Activated CD4-positive, alpha-beta memory T cell treated with anti-CD3 and anti-CD28 coated beads for 36 hours (primary cell): ENCODE results near the gene FBH1. TPM values are rescaled to one million over a fixed set of nuclear protein-coding genes. Genes with fewer than 3 reads are reported as not detected.
"Not testable (repeated sequence)": the region's sequence is repeated elsewhere in the genome, so short reads cannot be mapped to it uniquely, and the experiment has no call there.

ENCODE experiments used
- CTCF ChIA-PET: fragments of 350-600 bp; sonication (Branson Sonifier 250); formaldehyde crosslinking; loops from one replicate; lab custom pipeline; 2021; ENCODE audit warnings: antibody characterized with exemption, inconsistent platforms; lab: Charles Lee
- POLR2A ChIA-PET: fragments of 350-600 bp; sonication (Branson Sonifier 250); formaldehyde crosslinking; loops from one replicate; lab custom pipeline; 2021; ENCODE audit warnings: antibody characterized with exemption; lab: Charles Lee
- DNase-seq: peaks from one replicate; pipeline ENCODE4 v3.0.0-alpha.2; 2020
- H3K27ac Mint-ChIP-seq: one replicate; pipeline ENCODE4 v1.8.0; 2021; ENCODE audit warnings: mixed read lengths
- H3K27me3 Mint-ChIP-seq: one replicate; pipeline ENCODE4 v1.8.0; 2021; ENCODE audit warnings: mixed read lengths
- H3K36me3 Mint-ChIP-seq: one replicate; pipeline ENCODE4 v1.8.0; 2021; ENCODE audit warnings: mixed read lengths
- H3K4me1 Mint-ChIP-seq: one replicate; pipeline ENCODE4 v1.8.0; 2021; ENCODE audit warnings: low read depth, mixed read lengths
- H3K4me3 Mint-ChIP-seq: one replicate; pipeline ENCODE4 v1.8.0; 2021; ENCODE audit warnings: mild to moderate bottlenecking, mixed read lengths
- H3K9me3 Mint-ChIP-seq: one replicate; pipeline ENCODE4 v1.8.0; 2021; ENCODE audit warnings: mixed read lengths
- intact Hi-C: fragments of 100-400 bp; cut with micrococcal nuclease; formaldehyde crosslinking; loops from one replicate; pipeline ENCODE4 v1.15.1; 2023
- total RNA-seq, 2 experiments: library from RNA; stranded (reverse); gene quantifications; one replicate each; pipeline ENCODE4 v1.2.3, GENCODE V29; 2021

FBH1 gene
- total RNA-seq, 2 experiments from 2014 or later = 57.8 to 63.4 TPM

- Mint-ChIP-seq H3K36me3 (peaks cover 33% of the 10 kb centered on the region), H3K27me3 (no peaks in the 10 kb centered on the region), H3K9me3 (no peaks in the 10 kb centered on the region), H3K4me3 (no peak overlapping the region), H3K27ac (no peak overlapping the region), H3K4me1 (no peaks in the 10 kb centered on the region)
- ChIA-PET POLR2A (no interaction called here), CTCF (no interaction called here)
- intact Hi-C loops = no loop called here
- DNase-seq = no peak
Observed at GRCh38 chr10:5956146-5956936, 66.3 kb downstream of the FBH1 start.

DNA sequence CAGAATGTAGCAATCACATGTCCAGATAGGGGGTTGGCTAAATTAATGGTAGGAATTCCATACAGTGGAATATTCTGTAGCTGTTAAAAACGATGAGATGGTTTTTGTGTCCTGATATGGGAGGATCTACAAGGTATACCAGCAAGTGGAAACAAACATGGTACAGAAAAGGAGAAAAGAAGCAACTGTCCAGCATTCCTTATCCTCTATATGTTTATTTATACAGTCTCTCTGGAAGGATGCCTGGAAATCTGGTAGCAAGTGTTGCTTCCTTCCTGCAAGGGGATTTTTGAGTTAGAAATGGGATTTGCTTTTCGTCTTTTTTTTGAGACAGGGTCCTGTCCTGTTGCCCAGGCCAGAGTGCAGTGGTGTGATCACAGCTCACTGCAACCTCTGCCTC is 68.0 kb downstream of the FBH1 start:
- peaks cover 35% of the 10 kb centered on the region for H3K36me3 Mint-ChIP-seq
- ChIA-PET CTCF (no interaction called here), POLR2A (no interaction called here)
- no peaks in the 10 kb centered on the region for H3K27me3 Mint-ChIP-seq
- H3K4me1 Mint-ChIP-seq = no peaks in the 10 kb centered on the region
- no peak overlapping the region for H3K4me3 Mint-ChIP-seq
- no peaks in the 10 kb centered on the region for H3K9me3 Mint-ChIP-seq
- DNase-seq = no peak
- intact Hi-C loops = no loop called here
- H3K27ac Mint-ChIP-seq = no peak overlapping the region

DNA sequence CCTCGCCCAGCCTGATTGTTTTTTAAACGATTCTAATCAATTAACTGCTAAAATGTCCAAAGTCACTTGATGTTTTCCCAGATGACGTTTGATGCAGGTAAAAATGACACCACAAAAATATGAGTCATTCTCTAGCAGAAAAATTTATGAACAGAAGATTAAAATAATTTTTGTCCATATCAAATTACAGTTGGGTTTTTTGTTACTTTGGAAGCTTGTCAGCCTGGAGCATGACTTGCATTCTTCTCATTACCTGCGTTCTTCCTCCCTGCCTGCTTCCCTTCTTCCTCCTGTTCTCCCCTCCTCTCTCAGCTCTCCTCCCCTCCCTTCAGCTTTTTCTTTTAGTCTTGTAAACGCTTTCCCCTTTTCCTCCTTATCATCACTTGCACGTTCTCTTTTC is 68.6 kb downstream of the FBH1 start:
- Mint-ChIP-seq H3K9me3 (no peaks in the 10 kb centered on the region), H3K36me3 (peaks cover 32% of the 10 kb centered on the region), H3K27me3 (no peaks in the 10 kb centered on the region), H3K27ac (no peak overlapping the region), H3K4me1 (no peaks in the 10 kb centered on the region), H3K4me3 (no peak overlapping the region)
- intact Hi-C loops = no loop called here
- ChIA-PET POLR2A (no interaction called here), CTCF (no interaction called here)
- DNase-seq = no peak

- H3K4me3 Mint-ChIP-seq = no peak overlapping the region
- H3K27ac Mint-ChIP-seq = no peak overlapping the region
- no peaks in the 10 kb centered on the region for H3K9me3 Mint-ChIP-seq
- ChIA-PET POLR2A (no interaction called here), CTCF (no interaction called here)
- no peaks in the 10 kb centered on the region for H3K27me3 Mint-ChIP-seq
- H3K36me3 Mint-ChIP-seq = peaks cover 31% of the 10 kb centered on the region
- intact Hi-C loops = no loop called here
- no peaks in the 10 kb centered on the region for H3K4me1 Mint-ChIP-seq
- no peak for DNase-seq
Observed at GRCh38 chr10:5959142-5959541, 69.1 kb downstream of the FBH1 start.

DNA sequence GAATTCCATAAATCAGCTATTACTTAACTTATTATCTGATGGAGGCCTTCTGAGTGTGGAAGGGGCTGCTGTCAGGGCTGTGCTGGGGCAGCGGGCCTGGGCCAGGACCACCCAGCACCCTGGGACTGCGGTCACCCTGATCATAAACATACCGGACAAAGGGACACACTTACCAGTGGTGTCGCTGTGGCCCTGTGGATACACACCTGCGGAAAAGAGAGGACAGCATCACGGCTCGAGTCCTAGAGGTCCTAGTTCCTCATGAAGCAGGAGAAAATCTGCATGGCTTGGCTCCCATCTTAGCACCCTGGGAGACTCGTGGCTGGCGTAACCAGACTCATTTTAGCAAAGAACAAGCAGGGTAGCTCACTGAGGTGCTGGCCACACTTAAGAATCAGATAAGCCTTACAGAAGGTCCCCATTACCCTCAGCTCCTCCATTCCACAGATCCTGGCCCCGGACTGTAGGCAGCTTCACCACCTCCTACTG is 69.6 kb downstream of the FBH1 start:
- Mint-ChIP-seq H3K27ac (no peak overlapping the region), H3K27me3 (no peaks in the 10 kb centered on the region), H3K9me3 (no peaks in the 10 kb centered on the region), H3K36me3 (peaks cover 31% of the 10 kb centered on the region), H3K4me1 (no peaks in the 10 kb centered on the region), H3K4me3 (no peak overlapping the region)
- no peak for DNase-seq
- CTCF ChIA-PET = no interaction called here
- intact Hi-C loops = no loop called here
- POLR2A ChIA-PET = no interaction called here

DNA sequence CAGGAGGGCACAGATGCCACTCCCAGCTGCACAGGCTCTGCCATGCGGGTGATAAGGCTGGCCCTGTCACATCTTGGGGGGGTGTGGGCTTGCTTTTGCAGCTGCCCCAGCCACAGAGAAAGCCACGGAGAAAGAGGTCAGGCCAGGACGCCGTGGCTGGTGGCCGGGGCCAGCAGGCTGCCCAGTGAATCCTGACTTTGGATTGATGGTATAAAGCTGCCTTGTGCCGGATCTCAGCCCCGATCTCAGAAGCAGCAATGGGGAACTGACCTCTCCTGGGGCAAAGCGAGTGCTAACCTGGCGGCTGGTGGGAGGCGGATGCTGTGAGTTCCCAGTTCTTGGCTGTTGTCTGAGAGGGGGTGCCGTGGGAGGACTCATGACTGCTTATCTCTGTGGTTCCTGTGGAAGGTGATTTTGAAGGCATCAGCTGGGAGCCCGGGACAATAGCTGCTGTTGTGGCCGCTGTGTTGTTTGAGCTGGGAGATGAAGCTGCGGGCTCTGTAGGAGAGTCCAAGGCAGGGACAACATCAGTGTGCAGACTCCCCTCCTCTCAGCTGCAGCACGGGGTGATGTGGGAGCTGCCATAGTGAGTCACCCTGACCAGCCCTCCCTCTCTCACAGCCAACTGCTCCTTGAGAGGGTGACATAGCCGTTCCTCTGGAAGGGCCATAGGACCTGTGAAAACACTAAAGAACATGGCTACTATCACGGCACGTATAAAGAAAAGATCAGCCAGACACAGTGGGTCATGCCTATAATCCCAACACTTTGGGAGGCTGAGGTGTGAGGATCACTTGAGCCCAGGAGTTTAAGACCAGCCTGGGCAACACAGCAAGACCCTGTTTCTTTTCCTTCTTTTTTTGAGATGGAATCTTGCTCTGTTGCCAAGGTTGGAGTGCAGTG is 70.3 kb downstream of the FBH1 start:
- Mint-ChIP-seq H3K9me3 (no peaks in the 10 kb centered on the region), H3K36me3 (peaks cover 31% of the 10 kb centered on the region), H3K27me3 (no peaks in the 10 kb centered on the region), H3K27ac (no peak overlapping the region), H3K4me1 (no peaks in the 10 kb centered on the region), H3K4me3 (no peak overlapping the region)
- no peak for DNase-seq
- CTCF ChIA-PET = no interaction called here
- POLR2A ChIA-PET = no interaction called here
- intact Hi-C loops = no loop called here

GRCh38 chr10:5960973-5961275 is 70.9 kb downstream of the FBH1 start:
- H3K4me3 Mint-ChIP-seq, intact Hi-C loops: not testable (repeated sequence)

GRCh38 chr10:5961405-5962100 is 71.5 kb downstream of the FBH1 start:
- Mint-ChIP-seq H3K27me3 (no peaks in the 10 kb centered on the region), H3K27ac (no peak overlapping the region), H3K36me3 (peaks cover 27% of the 10 kb centered on the region), H3K4me3 (no peak overlapping the region), H3K4me1 (no peaks in the 10 kb centered on the region), H3K9me3 (no peaks in the 10 kb centered on the region)
- no peak for DNase-seq
- POLR2A ChIA-PET = no interaction called here
- CTCF ChIA-PET = no interaction called here
- intact Hi-C loops = no loop called here

More at GRCh38 chr10:5960973-5961275, 70.9 kb downstream of the FBH1 start:
- H3K9me3 Mint-ChIP-seq, DNase-seq, CTCF ChIA-PET, H3K27me3 Mint-ChIP-seq, H3K27ac Mint-ChIP-seq, POLR2A ChIA-PET, H3K4me1 Mint-ChIP-seq: not testable (repeated sequence)
- H3K36me3 Mint-ChIP-seq = peaks cover 31% of the 10 kb centered on the region

DNA sequence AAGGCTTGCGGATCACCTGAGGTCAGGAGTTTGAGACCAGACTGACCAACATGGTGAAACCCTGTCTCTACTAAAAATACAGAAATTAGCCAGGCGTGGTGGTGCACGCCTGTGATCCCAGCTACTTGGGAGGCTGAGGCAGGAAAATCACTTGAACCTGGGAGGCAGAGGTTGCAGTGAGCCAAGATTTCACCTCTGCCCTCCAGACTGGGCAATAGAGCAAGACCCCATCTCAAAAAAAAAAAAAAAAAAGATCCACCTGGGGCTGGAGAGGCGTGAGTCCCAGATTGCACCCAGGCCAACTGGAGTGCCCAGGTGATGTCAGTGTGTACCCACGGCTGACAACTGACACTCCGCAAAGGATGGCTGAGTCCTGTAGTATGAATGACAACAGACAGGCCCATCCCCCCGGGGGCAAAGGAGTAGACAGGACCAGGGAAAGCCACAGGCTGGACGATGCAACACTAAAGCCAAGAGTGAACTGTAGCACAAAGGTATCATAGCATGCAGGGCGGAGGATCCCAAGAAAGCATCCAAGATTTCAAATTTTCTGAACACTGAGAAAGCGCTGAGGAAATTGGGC is 72.4 kb downstream of the FBH1 start:
- CTCF ChIA-PET, H3K27me3 Mint-ChIP-seq, DNase-seq, intact Hi-C loops, H3K9me3 Mint-ChIP-seq, H3K4me3 Mint-ChIP-seq, H3K27ac Mint-ChIP-seq, POLR2A ChIA-PET, H3K4me1 Mint-ChIP-seq: not testable (repeated sequence)
- H3K36me3 Mint-ChIP-seq = peaks cover 27% of the 10 kb centered on the region

- Mint-ChIP-seq H3K27me3 (no peaks in the 10 kb centered on the region), H3K4me3 (no peak overlapping the region), H3K27ac (no peak overlapping the region), H3K9me3 (no peaks in the 10 kb centered on the region), H3K36me3 (peaks cover 24% of the 10 kb centered on the region), H3K4me1 (no peaks in the 10 kb centered on the region)
- CTCF ChIA-PET = no interaction called here
- no peak for DNase-seq
- POLR2A ChIA-PET = no interaction called here
- intact Hi-C loops = no loop called here
Observed at GRCh38 chr10:5963071-5963470, 73.0 kb downstream of the FBH1 start.

DNA sequence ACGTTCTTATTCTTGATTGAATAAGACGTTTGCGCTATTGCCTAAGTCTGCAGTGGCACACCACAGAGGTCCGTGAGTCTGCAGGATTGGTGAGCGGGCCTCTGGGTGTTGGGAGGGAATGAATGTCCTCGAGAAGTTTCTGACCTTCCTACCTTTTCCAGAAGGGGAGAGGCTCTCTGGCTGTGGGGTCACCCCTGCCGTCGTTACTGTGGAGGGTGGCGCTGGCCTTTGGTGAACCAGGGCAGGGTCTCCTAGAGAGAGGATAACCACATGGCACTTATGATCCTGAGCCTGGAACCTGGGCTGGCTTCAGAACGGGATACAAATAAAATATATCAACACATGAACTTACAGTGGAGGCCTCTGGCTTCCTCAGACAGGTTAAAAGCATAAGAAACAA is 73.5 kb downstream of the FBH1 start:
- H3K36me3 Mint-ChIP-seq = peaks cover 25% of the 10 kb centered on the region
- H3K4me3 Mint-ChIP-seq = no peak overlapping the region
- ChIA-PET CTCF (no interaction called here), POLR2A (no interaction called here)
- intact Hi-C loops = no loop called here
- no peaks in the 10 kb centered on the region for H3K4me1 Mint-ChIP-seq
- no peak overlapping the region for H3K27ac Mint-ChIP-seq
- H3K9me3 Mint-ChIP-seq = no peaks in the 10 kb centered on the region
- H3K27me3 Mint-ChIP-seq = no peaks in the 10 kb centered on the region
- no peak for DNase-seq

DNA sequence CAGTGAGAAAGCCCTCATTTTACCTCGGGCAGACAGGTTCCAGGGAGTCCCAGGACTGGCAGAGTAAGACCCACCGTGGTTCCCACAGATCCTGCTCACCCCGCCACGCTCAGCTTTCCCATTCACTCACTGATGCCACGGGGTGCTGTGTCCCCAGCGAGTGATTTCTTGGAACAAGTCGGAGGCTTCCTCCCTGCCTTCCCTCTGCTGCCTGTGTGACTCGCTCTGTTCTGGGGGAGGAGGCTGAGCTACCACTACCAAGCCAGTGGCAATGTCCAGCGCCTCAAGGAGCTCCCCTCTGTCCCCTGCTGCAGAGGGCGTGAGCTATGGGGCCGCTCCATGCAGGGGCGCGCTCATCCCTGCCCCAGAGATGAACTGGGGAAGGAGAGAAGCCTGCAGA is 74.7 kb downstream of the FBH1 start:
- ChIA-PET CTCF (no interaction called here), POLR2A (no interaction called here)
- peaks cover 3% of the 10 kb centered on the region for H3K4me1 Mint-ChIP-seq
- no peaks in the 10 kb centered on the region for H3K27me3 Mint-ChIP-seq
- H3K9me3 Mint-ChIP-seq = no peaks in the 10 kb centered on the region
- no peak overlapping the region for H3K4me3 Mint-ChIP-seq
- no peak for DNase-seq
- intact Hi-C loops = no loop called here
- peaks cover 24% of the 10 kb centered on the region for H3K36me3 Mint-ChIP-seq
- no peak overlapping the region for H3K27ac Mint-ChIP-seq
